ENCODE data around the gene METTL9.
A peak's percentile ranks its signal among the peaks of the same experiment; 100 is the strongest.
"Not testable (repeated sequence)": the region's sequence is repeated elsewhere in the genome, so short reads cannot be mapped to it uniquely, and the experiment has no call there.

Gene METTL9

DNA sequence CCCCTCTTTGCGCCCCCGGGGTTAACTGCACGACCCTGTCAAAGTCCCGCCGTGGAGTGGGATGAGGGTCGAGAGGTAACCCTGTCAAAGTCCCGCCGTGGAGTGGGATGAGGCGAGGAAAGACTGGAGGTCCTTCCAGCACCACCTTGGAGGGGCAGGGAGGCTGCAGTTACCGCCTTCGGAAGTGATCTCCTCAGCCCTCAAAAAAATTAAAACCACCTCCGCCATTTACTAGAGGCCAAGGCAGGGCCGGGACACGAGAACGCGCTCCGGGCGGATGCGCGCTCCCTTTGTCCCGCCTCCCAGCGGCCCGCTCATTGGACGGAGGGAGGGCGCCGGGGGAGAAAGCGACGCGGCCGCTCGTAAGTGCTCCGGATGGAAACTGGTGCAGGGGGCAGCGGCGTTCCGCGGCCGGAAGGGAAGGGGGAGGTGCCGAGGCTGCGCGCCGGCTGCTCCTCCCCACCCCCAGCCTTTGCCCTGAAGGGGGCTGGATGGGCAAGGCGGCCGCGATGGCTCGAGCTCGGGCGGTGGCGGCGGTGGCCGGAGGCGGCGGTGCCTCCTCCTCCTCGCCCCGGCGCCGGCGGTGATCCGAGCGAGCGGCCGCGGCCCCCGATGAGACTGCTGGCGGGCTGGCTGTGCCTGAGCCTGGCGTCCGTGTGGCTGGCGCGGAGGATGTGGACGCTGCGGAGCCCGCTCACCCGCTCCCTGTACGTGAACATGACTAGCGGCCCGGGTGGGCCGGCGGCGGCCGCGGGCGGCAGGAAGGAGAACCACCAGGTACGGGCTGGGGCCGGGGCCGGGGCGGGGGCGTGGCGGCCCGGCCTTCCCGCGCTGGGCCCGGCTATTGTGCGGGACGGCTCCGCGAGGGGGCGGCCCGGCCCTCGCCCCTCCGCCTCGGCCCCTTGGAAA is at the start of gene METTL9:
Gene METTL9 (plus strand): TSS at position 456 of the 909 bp plus-strand sequence. CDS start 157 bp downstream, at position 613.
- Histone ChIP-seq H3K4me1 (peaks cover 42 to 62% (median 54%) of the 10 kb centered on the region in 10 experiments), H3K4me3 (peak within 1 kb of the TSS; percentile 88 to 98 (median 94)), H3K27me3 (no peaks in the 10 kb centered on the region), H3K36me3 (peaks cover 15 to 40% (median 37%) of the 10 kb centered on the region in 11 experiments; a peak in 18 of 22 replicates), H3K9me3 (replicated peaks in 1 of 11) (no peaks in the 10 kb centered on the region), H3K4me2 (peak within 1 kb of the TSS; percentile 79 to 99 (median 93)), H4K20me1 (peaks cover 0 to 45% (median 23%) of the 10 kb centered on the region in 11 experiments; a peak in 15 of 22 replicates), H3K27ac (peak within 1 kb of the TSS; percentile 97 to 100 (median 99)), H3K9ac (peak within 1 kb of the TSS; percentile 98 to 100 (median 99))
- TF ChIP-seq Cebpa-rat (IDR thresholded peaks at IDR 0.05), result no peak

GRCh38 chr16:21549975-21550374 is 49.4 kb upstream of the METTL9 start:
- not testable (repeated sequence) for H3K36me3 ChIP-seq; H3K4me3 ChIP-seq; H3K9me3 ChIP-seq (replicated peaks in 1 of 11); H3K4me2 ChIP-seq; H4K20me1 ChIP-seq; H3K27ac ChIP-seq; H3K27me3 ChIP-seq; H3K9ac ChIP-seq
- H3K4me1 ChIP-seq, result peaks cover 6 to 31% (median 24%) of the 10 kb centered on the region in 10 experiments; a peak in 19 of 20 replicates

GRCh38 chr16:21550435-21550834 is 48.9 kb upstream of the METTL9 start:
- not testable (repeated sequence) for H3K9me3 ChIP-seq (replicated peaks in 1 of 11)

GRCh38 chr16:21551076-21551475 is 48.3 kb upstream of the METTL9 start:
- H3K9me3 ChIP-seq (replicated peaks in 1 of 11); H3K4me2 ChIP-seq; H4K20me1 ChIP-seq; H3K36me3 ChIP-seq; H3K27me3 ChIP-seq; H3K9ac ChIP-seq; H3K4me3 ChIP-seq; H3K27ac ChIP-seq: not testable (repeated sequence)
- peaks cover 10 to 31% (median 21%) of the 10 kb centered on the region in 10 experiments; a peak in 19 of 20 replicates for H3K4me1 ChIP-seq

More at GRCh38 chr16:21550435-21550834, 48.9 kb upstream of the METTL9 start:
- not testable (repeated sequence) for H3K4me2 ChIP-seq, H3K27ac ChIP-seq, H3K9ac ChIP-seq, H3K36me3 ChIP-seq, H4K20me1 ChIP-seq, H3K27me3 ChIP-seq, H3K4me3 ChIP-seq
- H3K4me1 ChIP-seq, result peaks cover 10 to 32% (median 25%) of the 10 kb centered on the region in 10 experiments; a peak in 19 of 20 replicates

DNA sequence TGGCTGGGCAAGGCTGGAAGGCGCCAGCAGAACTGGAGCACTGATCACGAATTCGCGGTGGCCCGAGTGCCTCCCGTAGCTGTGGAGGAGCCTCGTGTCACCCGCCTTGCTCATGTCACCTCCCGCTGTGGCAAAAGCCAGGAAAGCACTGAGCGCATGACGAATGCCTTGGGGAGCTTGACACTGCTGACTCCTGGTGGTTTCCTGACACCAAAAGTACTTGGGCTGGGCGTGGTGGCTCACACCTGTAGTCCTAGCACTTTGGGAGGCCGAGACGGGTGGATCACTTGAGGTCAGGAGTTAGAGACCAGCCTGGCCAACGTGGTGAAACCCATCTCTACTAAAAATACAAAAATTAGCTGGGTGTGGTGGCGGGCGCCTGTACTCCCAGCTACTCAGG is 47.8 kb upstream of the METTL9 start:
- H3K36me3 ChIP-seq; H3K9me3 ChIP-seq (replicated peaks in 1 of 11); H3K4me2 ChIP-seq; H3K4me3 ChIP-seq; H3K9ac ChIP-seq; H3K27me3 ChIP-seq; H3K27ac ChIP-seq; H4K20me1 ChIP-seq: not testable (repeated sequence)
- peaks cover 10 to 36% (median 21%) of the 10 kb centered on the region in 10 experiments; a peak in 19 of 20 replicates for H3K4me1 ChIP-seq

DNA sequence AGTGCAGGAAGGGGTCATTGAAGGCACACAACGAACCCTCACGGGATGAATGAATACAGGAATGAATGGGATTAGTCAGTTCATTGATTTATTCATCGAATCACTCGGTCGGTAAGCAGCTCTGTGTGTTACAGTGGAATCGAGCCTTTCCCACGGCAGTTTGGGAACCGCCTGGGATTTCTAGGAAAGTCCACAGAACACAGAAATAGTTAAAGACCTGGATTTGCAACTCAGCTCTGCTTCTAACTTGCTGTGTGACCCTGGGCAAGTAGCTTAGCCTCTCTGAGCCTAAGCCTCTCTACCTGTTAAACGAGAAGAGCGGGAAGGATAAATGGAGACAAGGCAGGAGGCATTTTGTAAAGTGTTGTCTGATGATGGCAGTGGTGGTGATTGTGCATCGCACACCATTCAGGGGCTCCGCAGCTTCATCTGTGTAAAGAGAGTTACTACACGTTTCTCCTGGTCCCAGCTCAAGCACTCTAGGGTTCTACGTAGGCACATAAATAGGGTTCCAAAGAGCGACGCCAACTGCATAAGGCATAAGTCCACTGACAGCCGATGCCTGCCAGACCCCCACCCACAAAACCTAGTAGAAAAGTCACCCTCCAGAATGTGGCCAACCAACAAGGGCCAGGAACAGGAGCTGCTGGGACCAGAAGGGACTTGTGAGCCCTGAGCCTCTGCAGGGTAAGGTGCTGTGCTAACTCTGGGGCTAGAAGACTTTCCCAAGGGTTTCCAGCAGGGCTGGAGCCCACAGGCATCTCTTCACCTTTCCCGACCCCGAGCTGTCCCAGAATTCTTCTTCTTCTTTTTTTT is 45.7 kb upstream of the METTL9 start:
- H3K9me3 ChIP-seq (replicated peaks in 1 of 11); H3K36me3 ChIP-seq; H3K27ac ChIP-seq; H4K20me1 ChIP-seq; H3K9ac ChIP-seq; H3K4me3 ChIP-seq; H3K27me3 ChIP-seq: not testable (repeated sequence)
- peaks cover 10 to 41% (median 21%) of the 10 kb centered on the region in 10 experiments; a peak in 19 of 20 replicates for H3K4me1 ChIP-seq
- peak overlapping the region in 9 of 11 experiments; percentile 77 to 87 (median 80); a peak in 13 of 22 replicates for H3K4me2 ChIP-seq

DNA sequence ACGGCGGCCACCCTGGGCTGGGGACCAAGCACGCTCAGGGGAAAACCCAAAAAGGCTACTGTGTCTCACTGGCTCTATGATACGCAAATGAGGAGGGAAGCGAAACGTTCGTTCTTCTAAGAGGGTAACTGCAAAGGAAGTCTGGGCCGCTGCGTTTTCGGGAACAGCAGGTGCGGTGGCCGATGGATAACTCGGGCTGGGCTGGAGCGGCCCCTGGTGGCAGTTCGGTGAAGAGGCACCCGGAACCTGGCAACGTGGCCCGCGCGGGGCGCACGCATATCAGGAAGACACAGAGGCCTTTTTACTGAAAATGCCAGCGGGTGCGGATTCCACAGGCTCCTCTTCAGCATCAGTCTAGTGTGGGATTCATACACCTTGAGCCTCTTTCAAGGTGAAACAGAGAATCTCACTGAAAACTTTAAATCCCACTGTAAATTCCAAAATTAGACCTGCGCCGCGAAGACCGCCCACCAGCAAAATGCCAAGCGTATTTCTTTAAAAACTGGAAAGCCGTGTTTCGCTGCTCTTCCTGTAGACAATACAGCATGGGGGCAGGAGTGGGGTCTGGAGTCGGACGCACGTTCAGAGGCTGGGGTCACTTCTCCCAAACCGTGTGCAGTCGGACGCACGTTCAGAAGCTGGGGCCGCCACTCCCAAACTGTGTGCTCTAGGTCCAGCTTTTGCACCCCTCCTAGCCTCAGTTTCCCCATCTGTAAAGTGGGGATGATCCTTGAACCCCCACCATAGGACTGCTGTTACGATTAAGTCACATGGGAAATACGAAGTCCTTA is 44.4 kb upstream of the METTL9 start:
- no peak for TF ChIP-seq Cebpa-rat (IDR thresholded peaks at IDR 0.05)
- H3K27ac ChIP-seq, result peak overlapping the region in 10 of 11 experiments; percentile 46 to 76 (median 62); a peak in 21 of 22 replicates
- H3K4me3 ChIP-seq, result peak overlapping the region; percentile 11 to 52 (median 30); a peak in 13 of 20 replicates
- peaks cover 10 to 41% (median 21%) of the 10 kb centered on the region in 10 experiments; a peak in 19 of 20 replicates for H3K4me1 ChIP-seq
- H3K36me3 ChIP-seq, result no peaks in the 10 kb centered on the region
- H3K4me2 ChIP-seq, result peak overlapping the region; percentile 77 to 87 (median 81)
- peak overlapping the region; percentile 33 to 73 (median 59); a peak in 19 of 22 replicates for H3K9ac ChIP-seq
- no peaks in the 10 kb centered on the region for H3K9me3 ChIP-seq (replicated peaks in 1 of 11)
- H4K20me1 ChIP-seq, result no peaks in the 10 kb centered on the region
- H3K27me3 ChIP-seq, result no peaks in the 10 kb centered on the region; a peak in 1 of 22 replicates

GRCh38 chr16:21555621-21556020 is 43.8 kb upstream of the METTL9 start:
- peaks cover 10 to 41% (median 21%) of the 10 kb centered on the region in 10 experiments; a peak in 19 of 20 replicates for H3K4me1 ChIP-seq
- not testable (repeated sequence) for H3K36me3 ChIP-seq; H3K4me3 ChIP-seq; H4K20me1 ChIP-seq; H3K27me3 ChIP-seq; H3K9me3 ChIP-seq (replicated peaks in 1 of 11)
- H3K4me2 ChIP-seq, result peak overlapping the region in 7 of 11 experiments; percentile 77 to 87 (median 82); a peak in 10 of 22 replicates
- H3K9ac ChIP-seq, result peak overlapping the region in 3 of 11 experiments; percentile 53 to 69 (median 68); a peak in 3 of 22 replicates
- peak overlapping the region in 6 of 11 experiments; percentile 49 to 76 (median 65); a peak in 5 of 22 replicates for H3K27ac ChIP-seq

- H3K4me1 ChIP-seq, result peaks cover 10 to 41% (median 21%) of the 10 kb centered on the region in 10 experiments; a peak in 19 of 20 replicates
- peak overlapping the region in 1 of 11 experiments; percentile 1; a peak in 1 of 22 replicates for H3K27ac ChIP-seq
- H3K9me3 ChIP-seq (replicated peaks in 1 of 11); H3K4me3 ChIP-seq; H3K27me3 ChIP-seq; H4K20me1 ChIP-seq; H3K36me3 ChIP-seq; H3K9ac ChIP-seq: not testable (repeated sequence)
- H3K4me2 ChIP-seq, result peak overlapping the region in 3 of 11 experiments; percentile 10 to 21 (median 18); a peak in 4 of 22 replicates
These were observed 43.3 kb upstream of the METTL9 start for GRCh38 chr16:21556026-21556595.

- H3K9ac ChIP-seq; H3K36me3 ChIP-seq; H3K9me3 ChIP-seq (replicated peaks in 1 of 11); H3K27ac ChIP-seq; H3K27me3 ChIP-seq; H3K4me3 ChIP-seq; H4K20me1 ChIP-seq: not testable (repeated sequence)
- Histone ChIP-seq H3K4me1 (peaks cover 10 to 41% (median 21%) of the 10 kb centered on the region in 10 experiments; a peak in 19 of 20 replicates), H3K4me2 (peak overlapping the region in 3 of 11 experiments; percentile 10 to 21 (median 18); a peak in 4 of 22 replicates)
These were observed 42.6 kb upstream of the METTL9 start for GRCh38 chr16:21556651-21557241.
